Body of pancreas (tissue), 4 donors: Measurements from ENCODE around the gene SH3TC1. TPM values are rescaled to one million over a fixed set of nuclear protein-coding genes. Genes with fewer than 3 reads are reported as not detected.

ENCODE experiments used
- ATAC-seq: fragments of 150-250 bp; one replicate; pipeline ENCODE4 v1.9.1; 2016
- DNase-seq, 4 donors: peaks; one replicate each; pipeline ENCODE4 v3.0.0-alpha.2; 2019
- H3K27ac ChIP-seq, 4 donors: fragments of 200-600 bp; sonication (generic); 1 replicate in 3 of 4; 2 replicates in 1 of 4; pipeline versions ENCODE4 v1.5.1 to v1.6.1; 2016 to 2019; ENCODE audit warnings: mild to moderate bottlenecking in 1 of 4, mixed read lengths in 1 of 4, moderate library complexity in 1 of 4
- H3K27me3 ChIP-seq, 2 donors: fragments of 200-600 bp; sonication (generic); one replicate each; pipeline ENCODE4 v1.6.0; 2016; ENCODE audit warnings: mild to moderate bottlenecking in 1 of 2
- H3K36me3 ChIP-seq, 2 donors: fragments of 200-600 bp; sonication (generic); replicated peaks in 1 of 2; 2 replicates each; pipeline ENCODE4 v1.5.1; 2016; ENCODE audit warnings: low read depth in 2 of 2; ENCODE audit not compliant: insufficient read depth in 1 of 2
- H3K4me1 ChIP-seq: fragments of 200-600 bp; sonication (generic); one replicate; pipeline ENCODE4 v1.6.0; 2016
- H3K4me3 ChIP-seq, 2 donors: fragments of 200-600 bp; sonication (generic); 1 replicate in 1 of 2; 2 replicates in 1 of 2; pipeline ENCODE4 v1.5.1; 2016 to 2019
- H3K9me3 ChIP-seq, 3 donors: fragments of 200-600 bp; sonication (generic); 1 replicate in 2 of 3; 2 replicates in 1 of 3; pipeline ENCODE4 v1.5.1; 2016
- CTCF ChIP-seq, 7 experiments: fragments of 450-650 bp in 4 of 7; fragments of 200-600 bp in 3 of 7; sonication (generic) in 3 of 7; IDR thresholded peaks; one replicate each; pipeline ENCODE4 v1.5.1; 2016 to 2019; ENCODE audit warnings: antibody characterized with exemption in 7 of 7
- POLR2A ChIP-seq, 3 donors: fragments of 450-650 bp; IDR thresholded peaks; one replicate each; pipeline ENCODE4 v1.6.1; 2016; ENCODE audit warnings: antibody characterized with exemption in 3 of 3, mild to moderate bottlenecking in 2 of 3
- WGBS, 2 donors: methylation state at CpG; one replicate each; pipeline ENCODE4 v1.1.5; 2017; 5-methylcytosine and 5-hydroxymethylcytosine counted together
- intact Hi-C: fragments of 100-400 bp; cut with DNase I; formaldehyde crosslinking; loops from one replicate; pipeline ENCODE4 v1.15.1; 2023
- total RNA-seq, 2 donors: library from RNA; depleted of rRNA; stranded (reverse); fragments of >200 nt; gene quantifications; one replicate each; pipeline ENCODE4 v1.1.0, GENCODE V29; 2016

SH3TC1 gene
- total RNA-seq, 2 donors from 2014 or later: 31.1 to 103 TPM

GRCh38 chr4:8165374-8165896, 33.7 kb upstream of the SH3TC1 start:
- H3K4me3 ChIP-seq: no peak overlapping the region
- WGBS, 2 donors: 83 to 88% methylated on average over 3 to 6 of the region's 6 CpGs
- ATAC-seq (no peak), DNase-seq (no peak)
- TF ChIP-seq CTCF (IDR thresholded peaks at IDR 0.05): no peak
- TF ChIP-seq POLR2A (IDR thresholded peaks at IDR 0.05): no peak
- no peaks in the 10 kb centered on the region for H3K27me3 ChIP-seq
- no peak overlapping the region for H3K27ac ChIP-seq
- H3K36me3 ChIP-seq: no peaks in the 10 kb centered on the region
- peaks cover 16% of the 10 kb centered on the region for H3K4me1 ChIP-seq
- intact Hi-C loops: no loop called here
- H3K9me3 ChIP-seq: no peaks in the 10 kb centered on the region

- Histone ChIP-seq H3K9me3 (no peaks in the 10 kb centered on the region), H3K4me1 (peaks cover 13% of the 10 kb centered on the region), H3K27ac (peak overlapping the region in 2 of 4 donors; percentile 2 to 51), H3K27me3 (no peaks in the 10 kb centered on the region), H3K36me3 (no peaks in the 10 kb centered on the region), H3K4me3 (no peak overlapping the region)
- no peak for ATAC-seq
- 57 to 73% methylated on average over 2 of the region's 2 CpGs for WGBS, 2 donors
- no peak for DNase-seq
- TF ChIP-seq CTCF (IDR thresholded peaks at IDR 0.05): no peak
- TF ChIP-seq POLR2A (IDR thresholded peaks at IDR 0.05): no peak
- intact Hi-C loops: no loop called here
These were observed 31.8 kb upstream of the SH3TC1 start for GRCh38 chr4:8167291-8167690.

- peak overlapping the region in 2 of 4 donors; percentile 2 to 51 for H3K27ac ChIP-seq
- H3K27me3 ChIP-seq: no peaks in the 10 kb centered on the region
- peak; percentile 34 for ATAC-seq
- H3K9me3 ChIP-seq: no peaks in the 10 kb centered on the region
- TF ChIP-seq CTCF (IDR thresholded peaks at IDR 0.05) (no peak), POLR2A (IDR thresholded peaks at IDR 0.05) (no peak)
- DNase-seq: peak in 1 of 4 donors; percentile 66
- WGBS, 2 donors: 35 to 48% methylated on average over 2 of the region's 2 CpGs
- intact Hi-C loops: no loop called here
- H3K4me3 ChIP-seq: no peak overlapping the region
- H3K36me3 ChIP-seq: no peaks in the 10 kb centered on the region
- peaks cover 13% of the 10 kb centered on the region for H3K4me1 ChIP-seq
These were observed 31.3 kb upstream of the SH3TC1 start for GRCh38 chr4:8167815-8168214.

GRCh38 chr4:8168232-8168631, 30.9 kb upstream of the SH3TC1 start:
- peak in 3 of 7 experiments; percentile 19 to 33 (median 21) for TF ChIP-seq CTCF (IDR thresholded peaks at IDR 0.05)
- TF ChIP-seq POLR2A (IDR thresholded peaks at IDR 0.05): no peak
- Histone ChIP-seq H3K4me1 (peaks cover 13% of the 10 kb centered on the region), H3K9me3 (no peaks in the 10 kb centered on the region), H3K27ac (no peak overlapping the region), H3K27me3 (no peaks in the 10 kb centered on the region), H3K36me3 (no peaks in the 10 kb centered on the region), H3K4me3 (no peak overlapping the region)
- ATAC-seq (no peak), DNase-seq (no peak)
- intact Hi-C loops: no loop called here
- 88 to 100% methylated on average over 1 of the region's 1 CpG for WGBS, 2 donors
